BE2C (cell line): ENCODE results near the gene CD164L2.
"Not testable (repeated sequence)": the region's sequence is repeated elsewhere in the genome, so short reads cannot be mapped to it uniquely, and the experiment has no call there.

Experiments
- DNase-seq: peaks from one replicate; pipeline ENCODE4 v3.0.0-alpha.2; 2020
- H3K27me3 ChIP-seq: fragments of 250-450 bp; sonication (Bioruptor Pico); 2 replicates; pipeline ENCODE4 v1.5.1; 2020; ENCODE audit warnings: mild to moderate bottlenecking
- H3K36me3 ChIP-seq: fragments of 250-450 bp; sonication (Bioruptor Pico); 2 replicates; pipeline ENCODE4 v1.5.1; 2020; ENCODE audit warnings: mild to moderate bottlenecking
- H3K4me1 ChIP-seq: fragments of 250-450 bp; sonication (Bioruptor Pico); 2 replicates; pipeline ENCODE4 v1.5.1; 2020
- H3K4me3 ChIP-seq: 2 replicates; pipeline ENCODE4 v1.5.1; 2011; ENCODE audit warnings: low read depth, low read length
- H3K9me3 ChIP-seq: fragments of 250-450 bp; sonication (Bioruptor Pico); 2 replicates; pipeline ENCODE4 v1.5.1; 2020
- TF ChIP-seq, protein P1 (sequence below): IDR thresholded peaks from 2 replicates; pipeline ENCODE4 v1.5.1; 2012; ENCODE audit warnings: mild to moderate bottlenecking, low read depth, low read length

The CD164L2 gene

DNA sequence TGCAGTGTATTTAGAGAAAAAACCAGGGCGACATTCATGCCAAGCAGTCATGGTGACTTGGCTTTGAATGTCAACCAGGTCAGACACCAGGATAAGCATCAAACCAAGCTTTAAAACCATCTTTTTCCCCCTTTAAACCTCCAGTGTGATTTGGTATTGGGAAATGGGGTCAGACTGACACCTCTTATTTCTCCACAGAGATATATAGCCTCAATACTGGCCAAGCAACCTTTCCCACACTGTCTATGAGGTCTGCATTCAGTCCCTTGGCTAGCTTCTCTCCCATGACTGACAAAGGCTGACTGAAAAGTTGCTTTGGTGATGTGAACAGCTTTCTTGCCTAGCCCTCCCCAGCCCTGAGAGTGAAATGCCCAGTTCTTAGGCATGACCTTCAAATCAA lies 31.0 kb upstream of the CD164L2 start:
- Histone ChIP-seq H3K9me3 (no peaks in the 10 kb centered on the region), H3K27me3 (no peaks in the 10 kb centered on the region), H3K4me3 (no peak overlapping the region), H3K36me3 (no peaks in the 10 kb centered on the region; the same call in none of the 2 replicates), H3K4me1 (no peaks in the 10 kb centered on the region)
- TF ChIP-seq, protein P1, sequence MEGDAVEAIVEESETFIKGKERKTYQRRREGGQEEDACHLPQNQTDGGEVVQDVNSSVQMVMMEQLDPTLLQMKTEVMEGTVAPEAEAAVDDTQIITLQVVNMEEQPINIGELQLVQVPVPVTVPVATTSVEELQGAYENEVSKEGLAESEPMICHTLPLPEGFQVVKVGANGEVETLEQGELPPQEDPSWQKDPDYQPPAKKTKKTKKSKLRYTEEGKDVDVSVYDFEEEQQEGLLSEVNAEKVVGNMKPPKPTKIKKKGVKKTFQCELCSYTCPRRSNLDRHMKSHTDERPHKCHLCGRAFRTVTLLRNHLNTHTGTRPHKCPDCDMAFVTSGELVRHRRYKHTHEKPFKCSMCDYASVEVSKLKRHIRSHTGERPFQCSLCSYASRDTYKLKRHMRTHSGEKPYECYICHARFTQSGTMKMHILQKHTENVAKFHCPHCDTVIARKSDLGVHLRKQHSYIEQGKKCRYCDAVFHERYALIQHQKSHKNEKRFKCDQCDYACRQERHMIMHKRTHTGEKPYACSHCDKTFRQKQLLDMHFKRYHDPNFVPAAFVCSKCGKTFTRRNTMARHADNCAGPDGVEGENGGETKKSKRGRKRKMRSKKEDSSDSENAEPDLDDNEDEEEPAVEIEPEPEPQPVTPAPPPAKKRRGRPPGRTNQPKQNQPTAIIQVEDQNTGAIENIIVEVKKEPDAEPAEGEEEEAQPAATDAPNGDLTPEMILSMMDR, result no peak
- DNase-seq, result no peak

GRCh38 chr1:27413004-27413403 lies 29.9 kb upstream of the CD164L2 start:
- TF ChIP-seq, protein P1, result no peak
- no peaks in the 10 kb centered on the region for H3K4me1 ChIP-seq
- no peak for DNase-seq
- H3K4me3 ChIP-seq, result no peak overlapping the region
- no peaks in the 10 kb centered on the region for H3K27me3 ChIP-seq
- no peaks in the 10 kb centered on the region; the same call in none of the 2 replicates for H3K36me3 ChIP-seq
- H3K9me3 ChIP-seq, result no peaks in the 10 kb centered on the region

GRCh38 chr1:27412502-27412901 lies 29.4 kb upstream of the CD164L2 start:
- no peaks in the 10 kb centered on the region; the same call in none of the 2 replicates for H3K36me3 ChIP-seq
- H3K9me3 ChIP-seq, result no peaks in the 10 kb centered on the region
- H3K4me3 ChIP-seq, result no peak overlapping the region
- H3K4me1 ChIP-seq, result no peaks in the 10 kb centered on the region
- TF ChIP-seq, protein P1, result no peak
- no peaks in the 10 kb centered on the region for H3K27me3 ChIP-seq
- DNase-seq, result no peak

- no peak overlapping the region for H3K4me3 ChIP-seq
- DNase-seq, result no peak
- TF ChIP-seq, protein P1, result no peak
- no peaks in the 10 kb centered on the region; the same call in none of the 2 replicates for H3K36me3 ChIP-seq
- H3K4me1 ChIP-seq, result no peaks in the 10 kb centered on the region
- H3K27me3 ChIP-seq, result no peaks in the 10 kb centered on the region
- no peaks in the 10 kb centered on the region for H3K9me3 ChIP-seq
These were observed 27.6 kb upstream of the CD164L2 start for GRCh38 chr1:27410709-27411108.

- H3K36me3 ChIP-seq, result no peaks in the 10 kb centered on the region; the same call in 1 of the 2 replicates
These were observed 26.5 kb upstream of the CD164L2 start for GRCh38 chr1:27409669-27410068.

DNA sequence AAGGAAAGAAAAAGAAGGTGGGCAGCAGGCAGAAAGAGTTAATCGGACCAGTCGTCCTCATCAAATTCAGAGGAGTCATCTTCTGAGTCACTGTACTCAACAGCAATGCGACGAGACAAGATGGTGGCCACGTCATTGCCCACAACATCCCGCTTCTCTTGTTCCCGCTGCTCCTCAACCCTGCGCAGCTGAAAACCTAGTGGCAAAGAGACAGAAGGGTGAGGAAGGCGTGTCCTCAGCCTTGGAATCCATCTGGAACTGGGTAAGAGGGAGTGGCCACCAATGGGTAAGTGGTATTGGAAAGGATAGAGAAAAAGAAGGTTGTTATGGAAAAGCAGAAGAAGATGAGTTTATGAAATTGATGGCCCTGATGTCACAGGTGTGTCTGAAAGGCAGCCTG lies 25.0 kb upstream of the CD164L2 start:
- Histone ChIP-seq H3K4me3 (no peak overlapping the region), H3K36me3 (no peaks in the 10 kb centered on the region)
- DNase-seq, result no peak

More at GRCh38 chr1:27409669-27410068, 26.5 kb upstream of the CD164L2 start:
- H3K4me1 ChIP-seq, result no peaks in the 10 kb centered on the region
- TF ChIP-seq, protein P1, result no peak
- H3K27me3 ChIP-seq, result no peaks in the 10 kb centered on the region
- no peaks in the 10 kb centered on the region for H3K9me3 ChIP-seq
- H3K4me3 ChIP-seq, result no peak overlapping the region
- no peak for DNase-seq

GRCh38 chr1:27406791-27407190 lies 23.7 kb upstream of the CD164L2 start:
- DNase-seq, H3K36me3 ChIP-seq, H3K4me3 ChIP-seq, H3K4me1 ChIP-seq, H3K27me3 ChIP-seq, H3K9me3 ChIP-seq: not testable (repeated sequence)

More for the DNA sequence above, 25.0 kb upstream of the CD164L2 start:
- TF ChIP-seq, protein P1, result no peak
- Histone ChIP-seq H3K4me1 (no peaks in the 10 kb centered on the region), H3K27me3 (no peaks in the 10 kb centered on the region), H3K9me3 (no peaks in the 10 kb centered on the region)
